GM10266 (cell line): ENCODE measurements around the gene FGD3.
A peak's percentile ranks its signal among the peaks of the same experiment; 100 is the strongest.

Experiments used
- DNase-seq: peaks from one replicate; pipeline ENCODE4 v3.0.0; 2012; ENCODE audit errors: extremely low spot score
- TF ChIP-seq, protein P1 (sequence below): IDR thresholded peaks from 2 replicates; pipeline ENCODE4 v1.5.1; 2012; ENCODE audit warnings: mild to moderate bottlenecking, low read depth; ENCODE audit not compliant: control insufficient read depth, insufficient read depth; ENCODE audit errors: missing control alignments

Gene FGD3

GRCh38 chr9:93024986-93025630 is 77.8 kb downstream of the FGD3 start:
- DNase-seq = no peak
- TF ChIP-seq, protein P1, sequence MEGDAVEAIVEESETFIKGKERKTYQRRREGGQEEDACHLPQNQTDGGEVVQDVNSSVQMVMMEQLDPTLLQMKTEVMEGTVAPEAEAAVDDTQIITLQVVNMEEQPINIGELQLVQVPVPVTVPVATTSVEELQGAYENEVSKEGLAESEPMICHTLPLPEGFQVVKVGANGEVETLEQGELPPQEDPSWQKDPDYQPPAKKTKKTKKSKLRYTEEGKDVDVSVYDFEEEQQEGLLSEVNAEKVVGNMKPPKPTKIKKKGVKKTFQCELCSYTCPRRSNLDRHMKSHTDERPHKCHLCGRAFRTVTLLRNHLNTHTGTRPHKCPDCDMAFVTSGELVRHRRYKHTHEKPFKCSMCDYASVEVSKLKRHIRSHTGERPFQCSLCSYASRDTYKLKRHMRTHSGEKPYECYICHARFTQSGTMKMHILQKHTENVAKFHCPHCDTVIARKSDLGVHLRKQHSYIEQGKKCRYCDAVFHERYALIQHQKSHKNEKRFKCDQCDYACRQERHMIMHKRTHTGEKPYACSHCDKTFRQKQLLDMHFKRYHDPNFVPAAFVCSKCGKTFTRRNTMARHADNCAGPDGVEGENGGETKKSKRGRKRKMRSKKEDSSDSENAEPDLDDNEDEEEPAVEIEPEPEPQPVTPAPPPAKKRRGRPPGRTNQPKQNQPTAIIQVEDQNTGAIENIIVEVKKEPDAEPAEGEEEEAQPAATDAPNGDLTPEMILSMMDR = no peak

GRCh38 chr9:93025736-93026135 is 78.4 kb downstream of the FGD3 start:
- no peak for DNase-seq

DNA sequence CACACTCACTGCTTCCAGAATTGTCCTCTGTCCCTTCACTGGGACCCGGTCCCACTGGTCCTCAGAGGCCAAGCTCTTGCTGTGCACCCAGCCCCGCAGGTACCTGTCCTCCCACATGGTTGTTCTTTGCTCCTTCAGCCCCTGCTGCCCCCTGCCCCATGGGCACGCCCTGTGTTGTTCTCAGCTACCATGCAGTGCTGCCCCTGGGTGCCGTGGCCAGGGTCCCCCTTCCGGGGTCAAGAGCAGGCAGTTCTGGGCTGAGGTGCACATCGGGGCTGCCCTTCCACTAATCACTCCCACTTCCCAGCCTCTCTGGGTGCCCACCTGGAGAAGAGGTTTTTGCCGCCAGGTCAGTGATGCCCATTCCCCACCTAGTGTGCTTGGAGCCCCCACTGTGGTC is 79.3 kb downstream of the FGD3 start:
- DNase-seq = no peak
- TF ChIP-seq, protein P1 = no peak

More at GRCh38 chr9:93025736-93026135, 78.4 kb downstream of the FGD3 start:
- TF ChIP-seq, protein P1 = no peak

- TF ChIP-seq, protein P1 = no peak
These were observed 80.4 kb downstream of the FGD3 start for GRCh38 chr9:93027750-93028149.

GRCh38 chr9:93028448-93029006 is 81.2 kb downstream of the FGD3 start:
- peak; percentile 69 for DNase-seq

More at GRCh38 chr9:93027750-93028149, 80.4 kb downstream of the FGD3 start:
- DNase-seq = no peak

DNA sequence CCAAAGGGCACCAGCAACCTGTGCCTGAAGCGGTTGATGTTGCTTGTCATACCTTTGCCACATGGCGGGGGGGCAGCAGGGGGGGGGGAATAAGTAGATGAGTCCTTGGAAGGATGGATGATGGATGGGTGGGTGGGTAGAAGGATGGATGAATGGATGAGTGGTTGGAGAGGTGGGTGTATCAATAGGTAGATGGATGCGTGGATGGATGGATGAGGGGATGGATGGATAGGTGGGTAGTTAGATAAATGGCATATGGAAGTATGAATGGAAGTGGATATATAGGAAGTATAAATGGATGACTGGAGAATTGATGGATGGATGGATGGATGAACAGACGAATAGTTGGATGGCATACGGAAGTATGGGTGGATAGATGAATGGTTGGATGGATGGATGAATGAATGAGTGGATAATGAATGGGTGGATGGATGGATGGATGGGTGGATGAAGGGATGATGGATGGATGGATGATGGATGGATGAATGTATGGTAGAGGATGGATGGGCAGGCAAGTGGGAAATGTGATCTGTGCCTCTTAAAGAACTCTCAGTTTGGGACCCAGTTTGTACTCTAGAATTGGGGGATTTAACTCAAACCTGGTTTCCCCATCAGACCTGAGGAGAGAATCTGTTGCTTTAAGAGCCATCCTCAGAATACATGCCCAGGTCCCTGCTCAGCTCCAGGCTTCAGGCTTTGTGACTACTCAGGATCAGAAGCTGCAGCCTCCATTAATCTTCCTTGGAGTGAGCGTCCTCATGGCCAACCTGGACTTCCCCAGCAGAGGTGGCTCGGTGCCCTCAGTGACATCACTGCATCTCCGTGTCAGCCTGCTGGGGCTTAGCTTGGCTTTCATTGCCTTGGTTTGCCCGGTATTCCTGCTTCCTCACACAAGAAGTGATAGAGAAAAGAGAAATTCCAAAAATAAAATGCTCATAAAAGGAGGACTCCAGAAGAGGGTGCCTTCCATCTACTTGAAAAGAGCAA is 83.6 kb downstream of the FGD3 start:
- no peak for DNase-seq
- TF ChIP-seq, protein P1 = no peak

More at GRCh38 chr9:93028448-93029006, 81.2 kb downstream of the FGD3 start:
- TF ChIP-seq, protein P1 = no peak
